Ishikawa (cell line): ENCODE measurements around the gene CISTR.

Experiments
- CEBPB ChIP-seq: IDR thresholded peaks from 2 replicates; pipeline ENCODE4 v1.6.1; 2012
- CREB1 ChIP-seq: IDR thresholded peaks from 2 replicates; pipeline ENCODE4 v1.6.1; 2012; ENCODE audit warnings: low read depth
- EGR1 ChIP-seq: IDR thresholded peaks from 2 replicates; pipeline ENCODE4 v1.6.1; 2012
- EP300 ChIP-seq: IDR thresholded peaks from 2 replicates; pipeline ENCODE4 v1.6.1; 2012; ENCODE audit warnings: borderline replicate concordance
- FOXM1 ChIP-seq: IDR thresholded peaks from 2 replicates; pipeline ENCODE4 v1.6.1; 2012; ENCODE audit warnings: low read depth, borderline replicate concordance
- NFIC ChIP-seq: IDR thresholded peaks from 2 replicates; pipeline ENCODE4 v1.6.1; 2012
- RAD21 ChIP-seq: IDR thresholded peaks from 2 replicates; pipeline ENCODE4 v1.6.1; 2012; ENCODE audit warnings: low read depth
- TAF1 ChIP-seq: IDR thresholded peaks from 2 replicates; pipeline ENCODE4 v1.6.1; 2012; ENCODE audit warnings: low read depth, mild to moderate bottlenecking
- TCF12 ChIP-seq: IDR thresholded peaks from 2 replicates; pipeline ENCODE4 v1.6.1; 2012; ENCODE audit warnings: low read depth
- TEAD4 ChIP-seq: IDR thresholded peaks from 2 replicates; pipeline ENCODE4 v1.6.1; 2012
- YY1 ChIP-seq: IDR thresholded peaks from 2 replicates; pipeline ENCODE4 v1.6.1; 2012; ENCODE audit warnings: low read depth
- ZBTB7A ChIP-seq: IDR thresholded peaks from 2 replicates; pipeline ENCODE4 v1.6.1; 2012; ENCODE audit warnings: low read depth
- TF ChIP-seq, protein P1 (sequence below): IDR thresholded peaks from 2 replicates; pipeline ENCODE4 v1.6.1; 2012
- TF ChIP-seq, protein P2 (sequence below): IDR thresholded peaks from 2 replicates; pipeline ENCODE4 v1.6.1; 2012
- TF ChIP-seq, protein P3 (sequence below): IDR thresholded peaks from 2 replicates; pipeline ENCODE4 v1.6.1; 2012; ENCODE audit warnings: low read depth, mild to moderate bottlenecking

The CISTR gene

GRCh38 chr12:53757101-53757770 lies 5.5 kb upstream of the CISTR start:
- no peak for TF ChIP-seq TCF12
- peak; percentile 62 for TF ChIP-seq RAD21

- TF ChIP-seq RAD21 (no peak), TCF12 (no peak), NFIC (no peak), CEBPB (no peak), CREB1 (no peak), EP300 (no peak), ZBTB7A (no peak), EGR1 (no peak), TAF1 (no peak), FOXM1 (no peak), YY1 (no peak), TEAD4 (no peak)
- TF ChIP-seq, protein P1, sequence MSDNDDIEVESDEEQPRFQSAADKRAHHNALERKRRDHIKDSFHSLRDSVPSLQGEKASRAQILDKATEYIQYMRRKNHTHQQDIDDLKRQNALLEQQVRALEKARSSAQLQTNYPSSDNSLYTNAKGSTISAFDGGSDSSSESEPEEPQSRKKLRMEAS, result no peak
- TF ChIP-seq, protein P2, sequence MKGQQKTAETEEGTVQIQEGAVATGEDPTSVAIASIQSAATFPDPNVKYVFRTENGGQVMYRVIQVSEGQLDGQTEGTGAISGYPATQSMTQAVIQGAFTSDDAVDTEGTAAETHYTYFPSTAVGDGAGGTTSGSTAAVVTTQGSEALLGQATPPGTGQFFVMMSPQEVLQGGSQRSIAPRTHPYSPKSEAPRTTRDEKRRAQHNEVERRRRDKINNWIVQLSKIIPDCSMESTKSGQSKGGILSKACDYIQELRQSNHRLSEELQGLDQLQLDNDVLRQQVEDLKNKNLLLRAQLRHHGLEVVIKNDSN, result no peak
- TF ChIP-seq, protein P3, sequence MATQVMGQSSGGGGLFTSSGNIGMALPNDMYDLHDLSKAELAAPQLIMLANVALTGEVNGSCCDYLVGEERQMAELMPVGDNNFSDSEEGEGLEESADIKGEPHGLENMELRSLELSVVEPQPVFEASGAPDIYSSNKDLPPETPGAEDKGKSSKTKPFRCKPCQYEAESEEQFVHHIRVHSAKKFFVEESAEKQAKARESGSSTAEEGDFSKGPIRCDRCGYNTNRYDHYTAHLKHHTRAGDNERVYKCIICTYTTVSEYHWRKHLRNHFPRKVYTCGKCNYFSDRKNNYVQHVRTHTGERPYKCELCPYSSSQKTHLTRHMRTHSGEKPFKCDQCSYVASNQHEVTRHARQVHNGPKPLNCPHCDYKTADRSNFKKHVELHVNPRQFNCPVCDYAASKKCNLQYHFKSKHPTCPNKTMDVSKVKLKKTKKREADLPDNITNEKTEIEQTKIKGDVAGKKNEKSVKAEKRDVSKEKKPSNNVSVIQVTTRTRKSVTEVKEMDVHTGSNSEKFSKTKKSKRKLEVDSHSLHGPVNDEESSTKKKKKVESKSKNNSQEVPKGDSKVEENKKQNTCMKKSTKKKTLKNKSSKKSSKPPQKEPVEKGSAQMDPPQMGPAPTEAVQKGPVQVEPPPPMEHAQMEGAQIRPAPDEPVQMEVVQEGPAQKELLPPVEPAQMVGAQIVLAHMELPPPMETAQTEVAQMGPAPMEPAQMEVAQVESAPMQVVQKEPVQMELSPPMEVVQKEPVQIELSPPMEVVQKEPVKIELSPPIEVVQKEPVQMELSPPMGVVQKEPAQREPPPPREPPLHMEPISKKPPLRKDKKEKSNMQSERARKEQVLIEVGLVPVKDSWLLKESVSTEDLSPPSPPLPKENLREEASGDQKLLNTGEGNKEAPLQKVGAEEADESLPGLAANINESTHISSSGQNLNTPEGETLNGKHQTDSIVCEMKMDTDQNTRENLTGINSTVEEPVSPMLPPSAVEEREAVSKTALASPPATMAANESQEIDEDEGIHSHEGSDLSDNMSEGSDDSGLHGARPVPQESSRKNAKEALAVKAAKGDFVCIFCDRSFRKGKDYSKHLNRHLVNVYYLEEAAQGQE, result no peak
Measured at GRCh38 chr12:53756300-53757100, 4.7 kb upstream of the CISTR start.

DNA sequence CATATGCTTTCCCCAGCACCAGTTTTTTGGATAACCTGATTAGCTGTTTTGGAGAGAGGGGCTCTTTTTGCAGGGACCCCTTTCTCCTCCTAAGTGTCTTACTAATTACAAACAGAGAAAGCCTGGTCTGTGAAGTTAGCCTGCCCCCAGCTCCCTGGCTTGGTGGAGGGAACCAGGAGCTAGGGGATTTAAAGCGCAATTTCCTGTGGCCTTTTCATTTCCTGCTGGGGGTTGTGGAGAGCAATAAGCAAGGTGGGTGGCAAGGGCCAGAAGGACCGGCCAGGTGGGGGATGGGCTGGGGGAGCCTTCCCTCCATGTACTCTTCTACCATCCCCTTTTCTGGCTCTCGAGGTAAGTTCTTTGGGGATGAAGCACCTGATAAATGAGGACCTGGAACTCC lies 4.1 kb upstream of the CISTR start:
- TF ChIP-seq RAD21, result no peak
- TF ChIP-seq CREB1, result no peak
- TF ChIP-seq, protein P1, result no peak
- no peak for TF ChIP-seq FOXM1
- TF ChIP-seq NFIC, result no peak
- TF ChIP-seq, protein P2, result no peak
- TF ChIP-seq TAF1, result no peak
- TF ChIP-seq ZBTB7A, result no peak
- no peak for TF ChIP-seq EGR1
- TF ChIP-seq TEAD4, result no peak
- TF ChIP-seq TCF12, result no peak
- TF ChIP-seq EP300, result no peak
- TF ChIP-seq, protein P3, result no peak

GRCh38 chr12:53755451-53755891 lies 3.7 kb upstream of the CISTR start:
- TF ChIP-seq, protein P2, result no peak
- TF ChIP-seq CEBPB, result no peak

DNA sequence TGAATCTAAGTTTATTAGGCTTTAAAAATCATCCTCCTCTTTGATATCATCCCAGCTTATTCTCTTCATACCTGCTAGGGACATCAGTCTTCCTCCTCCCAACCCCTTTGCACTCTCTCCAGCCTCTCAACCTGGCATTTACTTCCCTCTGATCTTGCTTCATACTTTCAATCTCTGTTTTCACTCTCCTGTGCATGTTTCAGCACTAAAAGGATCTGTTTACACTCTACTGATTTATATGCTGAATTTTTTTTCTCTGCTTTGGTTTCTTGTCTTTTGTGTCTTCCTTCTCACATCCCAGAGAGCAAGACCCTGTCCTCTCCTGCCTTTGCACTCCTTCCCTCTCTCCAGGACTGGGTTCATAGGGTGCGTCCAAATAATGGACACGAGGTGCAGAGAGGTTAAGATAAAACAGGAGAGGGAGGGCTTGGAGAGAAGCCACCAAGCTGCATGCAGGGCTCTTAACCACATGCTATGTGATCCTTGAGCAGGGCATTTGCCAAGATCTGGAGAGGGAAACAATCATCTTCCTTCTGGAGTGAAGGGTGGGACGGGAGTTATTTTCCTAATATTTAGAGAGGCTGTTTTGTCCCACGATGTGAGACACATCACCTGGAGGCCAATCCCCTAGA lies 3.0 kb upstream of the CISTR start:
- TF ChIP-seq TCF12, result no peak
- TF ChIP-seq, protein P3, result no peak
- no peak for TF ChIP-seq TEAD4
- TF ChIP-seq, protein P2, result no peak
- TF ChIP-seq YY1, result no peak
- no peak for TF ChIP-seq FOXM1
- no peak for TF ChIP-seq EGR1
- no peak for TF ChIP-seq CREB1
- TF ChIP-seq, protein P1, result peak; percentile 47; the same call in 1 of the 2 replicates
- TF ChIP-seq ZBTB7A, result no peak
- no peak for TF ChIP-seq RAD21
- TF ChIP-seq CEBPB, result no peak
- no peak for TF ChIP-seq EP300
- no peak for TF ChIP-seq TAF1
- TF ChIP-seq NFIC, result peak; percentile 84
